HG03039 (cell line): ENCODE data around the gene ADAMTSL1.

ENCODE experiments used
- ATAC-seq: cut with Tn5 transposase; IDR thresholded peaks from one replicate; pipeline ENCODE4 v1.9.1; 2021; ENCODE audit warnings: mild to moderate bottlenecking, moderate library complexity; ENCODE audit not compliant: unreplicated experiment

ADAMTSL1 gene

DNA sequence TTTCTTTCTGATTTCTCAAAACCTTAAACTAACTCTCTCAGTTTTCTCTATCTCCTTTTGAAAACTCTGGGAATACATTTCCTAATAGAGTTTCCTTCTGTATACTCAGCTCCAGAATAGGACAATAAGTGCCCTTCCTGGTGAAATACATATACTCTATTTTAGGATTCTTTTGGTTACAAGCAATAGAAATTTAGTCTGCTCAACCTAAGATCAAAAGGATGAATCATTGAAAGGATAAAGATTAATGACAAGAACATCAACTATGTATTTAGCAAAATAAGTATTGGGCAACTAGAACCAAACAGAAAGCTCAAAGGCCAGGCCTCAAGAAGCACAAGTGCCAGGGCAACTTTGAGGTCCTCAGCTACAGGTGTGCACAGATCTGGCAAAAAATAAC lies 127.1 kb downstream of the ADAMTSL1 start:
- no peak for ATAC-seq

DNA sequence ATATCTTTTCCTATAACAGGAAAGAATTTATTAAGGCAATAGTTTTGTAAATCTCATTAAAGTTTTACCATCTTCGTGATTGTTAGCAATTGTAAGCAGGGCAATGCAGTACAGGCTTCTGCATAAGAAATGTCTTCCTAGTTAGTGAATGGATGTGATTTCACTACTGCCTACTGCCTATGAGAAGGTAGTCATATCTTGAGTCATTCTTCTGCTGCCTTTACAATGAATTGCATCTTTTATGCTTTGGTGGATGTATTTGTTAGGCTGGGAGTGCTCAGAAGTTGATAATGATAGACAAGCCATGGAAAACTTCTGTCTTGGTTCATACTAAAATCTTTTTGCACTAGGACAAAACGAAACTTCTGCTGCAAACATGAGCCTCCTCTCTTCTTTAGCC lies 128.0 kb downstream of the ADAMTSL1 start:
- no peak for ATAC-seq

DNA sequence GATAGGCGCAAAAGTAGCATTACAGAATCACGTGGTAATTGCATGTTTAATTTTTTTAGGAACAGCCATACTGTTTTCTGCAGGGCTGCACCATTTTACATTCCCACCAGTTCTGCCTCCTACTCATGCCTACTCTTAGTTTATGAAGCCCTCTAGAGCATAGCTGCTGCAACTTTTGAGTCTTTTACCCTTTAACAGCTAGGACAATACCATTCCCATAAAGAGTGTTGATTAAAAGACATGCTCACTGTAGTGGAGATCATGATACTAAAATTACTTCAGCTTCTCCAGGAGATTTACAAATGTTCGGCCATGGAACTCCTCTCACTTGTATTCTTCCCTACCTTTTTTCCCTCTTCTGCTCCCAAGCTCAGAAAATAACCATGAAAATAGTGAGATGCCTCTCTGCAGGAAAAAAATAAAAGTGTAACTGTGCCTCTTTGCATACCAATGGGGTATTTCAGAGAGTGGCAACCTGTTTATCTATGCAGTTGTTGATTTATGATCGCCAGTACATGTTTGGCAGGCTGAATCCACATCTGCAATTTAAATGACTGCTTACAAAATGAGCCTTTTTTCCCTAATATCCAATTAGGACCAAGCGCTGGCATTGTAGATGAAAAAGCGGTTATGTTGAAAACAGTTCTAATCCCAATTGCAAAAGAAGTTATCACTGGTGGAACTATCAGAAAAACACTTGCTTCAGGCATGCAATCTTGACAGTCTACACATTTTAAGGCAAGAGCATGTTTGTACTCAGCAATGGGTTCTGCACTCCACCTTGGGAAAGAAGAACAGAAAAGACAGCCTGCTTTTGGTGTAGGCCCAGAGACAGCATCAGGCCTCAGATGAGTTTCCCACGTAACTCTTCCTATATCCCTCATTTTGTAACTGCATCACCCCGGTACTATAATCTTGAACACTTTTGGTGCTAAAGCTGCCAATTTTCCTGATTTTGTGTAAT lies 131.1 kb downstream of the ADAMTSL1 start:
- ATAC-seq = no peak

DNA sequence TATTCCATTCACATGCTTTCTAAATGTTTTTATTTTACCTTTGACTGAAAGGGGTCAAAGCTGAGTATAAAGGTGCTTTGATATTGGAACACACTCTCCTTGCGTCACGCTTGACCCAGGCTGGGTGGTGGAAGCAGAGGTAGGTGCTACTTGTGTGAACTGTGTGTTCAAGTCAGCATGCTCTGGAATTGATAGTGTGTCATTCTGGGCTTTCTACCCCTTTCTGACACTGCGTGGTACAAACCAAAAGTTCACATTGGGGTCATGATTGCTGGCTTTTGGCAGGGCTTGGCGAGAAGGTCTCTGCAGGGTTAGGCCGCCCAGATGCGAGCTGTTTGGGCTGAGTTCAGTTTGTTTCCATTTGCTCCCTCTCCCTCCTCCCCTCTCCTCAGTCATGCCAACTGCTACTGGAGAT lies 131.8 kb downstream of the ADAMTSL1 start:
- no peak for ATAC-seq

DNA sequence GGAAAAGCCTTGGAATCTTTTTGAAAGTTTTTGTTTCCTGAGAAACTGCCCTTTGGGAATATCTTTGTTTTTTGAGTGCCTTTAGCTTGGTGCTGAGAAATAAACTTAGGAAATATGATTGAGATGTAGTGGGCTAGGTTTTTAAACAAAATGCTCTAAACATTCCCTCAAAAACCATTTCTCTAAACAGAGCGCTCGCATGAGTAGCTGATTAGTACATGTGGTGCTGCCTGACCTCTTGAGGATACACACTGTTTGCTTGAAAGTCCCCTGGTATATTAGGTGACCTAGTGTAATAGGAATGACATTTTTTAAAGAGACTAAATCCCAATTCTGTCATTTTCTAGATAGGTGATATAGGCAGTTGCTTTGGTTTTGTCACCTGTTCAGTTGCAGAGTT lies 132.3 kb downstream of the ADAMTSL1 start:
- ATAC-seq = no peak

DNA sequence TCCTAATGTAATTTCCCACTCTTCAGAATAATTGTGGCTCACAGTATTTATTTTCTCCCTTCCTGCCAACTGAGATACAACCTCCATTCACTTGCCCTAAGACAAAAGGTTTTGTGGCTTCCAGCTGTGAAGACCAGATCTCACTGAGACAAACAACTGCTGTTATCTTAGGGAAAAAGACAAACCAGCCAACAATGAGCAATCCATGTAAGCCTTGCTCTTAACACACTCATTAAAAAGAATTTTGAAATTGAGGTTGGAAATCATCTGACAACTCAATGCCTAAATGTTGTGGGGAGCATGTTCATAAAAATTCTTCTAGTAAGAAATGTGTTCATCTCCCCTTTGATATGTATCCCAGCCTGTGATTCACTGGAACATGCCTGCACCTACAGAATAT lies 132.9 kb downstream of the ADAMTSL1 start:
- no peak for ATAC-seq

DNA sequence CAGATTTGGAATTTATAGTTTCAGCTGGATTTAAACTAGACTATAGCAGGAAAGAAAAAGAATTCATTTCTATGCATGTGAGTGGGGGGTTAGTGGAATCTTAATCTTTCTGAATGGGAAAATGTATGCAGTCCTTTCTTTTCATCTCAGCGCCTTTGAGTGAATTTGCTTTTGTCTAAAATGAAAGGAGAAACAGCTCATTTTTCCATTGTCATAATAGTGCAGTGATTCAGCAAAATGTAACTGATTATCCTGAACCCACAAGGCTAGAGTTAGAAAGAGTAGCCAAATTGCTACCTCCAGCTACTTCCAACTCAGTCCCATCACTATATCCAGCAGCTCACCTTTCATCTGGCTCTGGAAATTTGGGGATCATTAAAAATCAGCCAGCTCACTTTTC lies 134.4 kb downstream of the ADAMTSL1 start:
- no peak for ATAC-seq

DNA sequence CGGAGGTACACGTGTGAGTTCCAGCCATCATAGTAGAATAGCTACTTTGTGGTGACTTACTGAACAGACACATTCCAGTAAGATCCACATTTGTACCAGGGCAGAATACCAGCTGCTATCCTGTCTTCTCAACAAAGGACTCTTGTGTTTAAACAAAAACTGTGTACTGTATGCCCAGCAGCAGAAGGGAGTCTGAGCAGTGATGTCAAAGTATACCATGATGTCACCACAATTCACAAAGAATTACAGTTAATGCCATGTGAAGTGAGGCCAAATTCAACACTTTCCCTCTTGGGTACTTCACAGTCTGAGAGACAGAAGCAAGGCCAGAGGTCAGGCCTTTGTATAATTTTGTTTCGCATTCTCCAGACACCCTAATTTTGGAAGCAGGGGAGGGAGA lies 137.0 kb downstream of the ADAMTSL1 start:
- no peak for ATAC-seq

DNA sequence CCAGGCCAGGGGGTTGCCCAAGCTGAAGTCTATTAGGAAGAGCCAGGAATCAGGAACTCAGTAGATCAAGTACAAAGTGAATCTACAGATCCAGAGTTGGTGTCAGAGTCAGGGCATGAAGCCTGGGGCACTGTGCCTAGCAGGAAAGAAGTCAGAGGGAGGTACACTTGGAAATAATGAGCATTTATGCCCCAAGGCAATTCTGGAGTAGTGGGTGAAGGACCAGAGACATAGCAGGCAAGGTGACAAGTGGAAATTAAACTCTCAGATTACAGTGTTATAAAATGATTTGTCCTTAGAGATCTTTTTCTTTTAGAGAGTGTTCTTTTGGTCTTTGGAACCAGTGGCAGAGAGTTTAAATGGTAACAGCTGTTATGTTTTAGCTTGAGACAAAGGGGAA lies 138.0 kb downstream of the ADAMTSL1 start:
- ATAC-seq = no peak

DNA sequence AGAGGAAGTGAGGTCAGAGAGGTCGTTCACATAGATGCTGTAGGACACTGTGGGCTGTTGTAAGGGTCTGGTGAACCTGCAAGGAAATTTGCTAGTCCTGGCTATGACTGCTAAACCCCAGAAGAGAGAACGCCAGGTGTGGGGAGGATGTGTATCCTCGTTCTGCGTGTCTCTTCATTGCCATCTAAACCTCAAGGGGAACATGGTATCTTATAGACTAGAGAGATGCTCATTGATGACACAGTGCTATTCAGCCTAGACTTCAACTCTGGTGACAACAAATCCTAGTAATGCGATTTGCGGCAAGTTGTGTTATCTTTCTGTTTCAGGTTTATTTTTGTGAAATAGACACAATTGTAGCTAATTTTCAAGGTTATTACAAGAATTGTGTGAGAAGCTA lies 140.2 kb downstream of the ADAMTSL1 start:
- no peak for ATAC-seq

DNA sequence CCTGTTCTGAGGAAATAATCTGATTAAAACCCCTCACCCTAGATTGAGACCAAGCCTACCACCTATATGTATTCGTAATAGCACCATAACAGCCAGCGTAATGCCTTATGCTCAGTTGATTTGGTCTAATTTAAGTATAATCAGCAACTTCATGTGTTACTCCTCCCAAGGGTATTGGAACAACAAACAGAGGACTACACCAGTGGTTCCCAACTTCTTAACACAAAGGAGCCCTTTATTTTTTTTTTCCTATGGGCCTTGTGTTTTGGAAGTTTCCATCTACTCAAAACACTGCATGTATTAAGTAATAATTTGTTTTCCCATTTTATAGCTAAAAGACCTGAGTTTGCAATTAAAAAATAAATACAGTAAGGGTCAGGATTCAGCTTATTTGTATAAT lies 140.7 kb downstream of the ADAMTSL1 start:
- no peak for ATAC-seq

DNA sequence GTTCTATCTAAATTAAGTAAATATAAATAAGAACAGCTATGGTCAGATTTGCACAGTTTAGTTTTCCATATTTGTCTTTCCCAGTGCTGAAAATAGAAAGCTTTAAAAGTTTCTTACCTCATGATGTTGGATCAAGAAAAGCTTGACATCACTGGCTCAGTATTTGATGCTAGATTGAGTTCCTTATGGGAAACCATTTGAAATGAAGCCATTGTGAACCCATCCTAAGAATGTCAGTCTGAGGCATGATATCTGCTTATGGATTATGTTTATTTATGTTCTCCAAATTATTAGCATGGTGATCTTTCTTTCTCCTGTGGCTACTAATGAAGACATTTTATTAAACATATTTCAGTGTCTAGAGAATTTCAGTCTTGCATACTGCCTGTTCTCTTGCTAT lies 143.0 kb downstream of the ADAMTSL1 start:
- no peak for ATAC-seq

DNA sequence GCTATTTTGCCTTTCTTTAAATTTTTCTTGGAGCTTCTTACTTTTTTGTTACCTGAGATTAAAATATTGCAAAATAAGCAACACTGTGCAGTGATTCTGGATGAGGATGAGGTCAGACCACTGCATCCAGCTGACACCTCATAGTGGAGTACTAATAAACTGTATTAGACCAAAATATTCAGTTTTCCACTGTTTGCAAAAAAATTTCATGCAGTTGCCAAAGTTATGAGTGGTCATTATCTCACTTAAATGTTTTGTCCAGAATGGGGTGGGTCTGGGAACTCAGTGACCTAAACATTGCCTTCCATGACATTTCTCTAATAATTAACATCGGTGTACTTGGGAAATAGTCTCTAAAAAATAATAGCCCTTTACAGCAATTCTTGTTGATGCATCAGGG lies 143.8 kb downstream of the ADAMTSL1 start:
- no peak for ATAC-seq

DNA sequence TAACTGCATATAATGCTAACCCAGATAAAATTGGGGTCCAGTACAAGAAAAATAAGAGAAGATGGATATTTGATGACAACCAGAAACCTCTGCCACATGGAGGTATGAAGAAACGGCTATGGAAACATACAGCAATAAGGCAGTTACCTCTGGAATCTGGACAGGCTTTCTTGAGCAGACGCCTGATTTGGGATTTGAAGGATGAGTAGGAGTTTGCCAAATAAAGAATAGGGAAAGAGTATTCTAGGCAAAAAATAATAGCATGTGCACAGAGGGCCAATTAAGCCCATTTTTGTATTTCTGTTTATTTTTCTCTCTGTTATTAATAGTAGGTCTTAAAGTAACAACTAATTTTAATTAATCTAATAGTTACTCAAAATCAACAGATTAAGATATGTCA lies 144.9 kb downstream of the ADAMTSL1 start:
- ATAC-seq = no peak

DNA sequence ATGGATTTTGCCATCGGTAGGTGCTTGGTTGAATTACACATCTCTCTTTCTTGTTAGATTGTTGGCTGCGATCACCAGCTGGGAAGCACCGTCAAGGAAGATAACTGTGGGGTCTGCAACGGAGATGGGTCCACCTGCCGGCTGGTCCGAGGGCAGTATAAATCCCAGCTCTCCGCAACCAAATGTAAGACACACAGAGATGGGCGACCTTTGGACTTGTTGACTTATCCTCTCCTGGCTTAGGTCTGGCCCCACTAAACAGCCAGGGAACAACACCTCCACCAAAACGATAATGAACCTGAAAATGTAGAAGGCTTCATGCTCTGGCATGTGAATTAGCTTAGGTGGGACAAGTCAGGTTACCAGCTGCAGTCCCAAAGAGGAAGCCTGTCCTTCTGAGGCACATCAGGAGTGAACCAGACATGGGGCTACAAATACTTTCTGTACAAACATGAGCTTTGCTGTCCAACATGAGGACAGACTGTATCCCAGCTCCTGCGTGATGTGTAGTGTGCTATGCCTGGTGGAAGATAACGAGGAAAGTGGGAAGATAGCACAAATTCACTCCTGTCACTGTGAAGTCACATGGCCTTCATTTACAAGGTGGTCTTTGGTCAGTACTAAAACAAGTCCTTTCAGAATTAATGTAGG lies 148.4 kb downstream of the ADAMTSL1 start:
- ATAC-seq = no peak

DNA sequence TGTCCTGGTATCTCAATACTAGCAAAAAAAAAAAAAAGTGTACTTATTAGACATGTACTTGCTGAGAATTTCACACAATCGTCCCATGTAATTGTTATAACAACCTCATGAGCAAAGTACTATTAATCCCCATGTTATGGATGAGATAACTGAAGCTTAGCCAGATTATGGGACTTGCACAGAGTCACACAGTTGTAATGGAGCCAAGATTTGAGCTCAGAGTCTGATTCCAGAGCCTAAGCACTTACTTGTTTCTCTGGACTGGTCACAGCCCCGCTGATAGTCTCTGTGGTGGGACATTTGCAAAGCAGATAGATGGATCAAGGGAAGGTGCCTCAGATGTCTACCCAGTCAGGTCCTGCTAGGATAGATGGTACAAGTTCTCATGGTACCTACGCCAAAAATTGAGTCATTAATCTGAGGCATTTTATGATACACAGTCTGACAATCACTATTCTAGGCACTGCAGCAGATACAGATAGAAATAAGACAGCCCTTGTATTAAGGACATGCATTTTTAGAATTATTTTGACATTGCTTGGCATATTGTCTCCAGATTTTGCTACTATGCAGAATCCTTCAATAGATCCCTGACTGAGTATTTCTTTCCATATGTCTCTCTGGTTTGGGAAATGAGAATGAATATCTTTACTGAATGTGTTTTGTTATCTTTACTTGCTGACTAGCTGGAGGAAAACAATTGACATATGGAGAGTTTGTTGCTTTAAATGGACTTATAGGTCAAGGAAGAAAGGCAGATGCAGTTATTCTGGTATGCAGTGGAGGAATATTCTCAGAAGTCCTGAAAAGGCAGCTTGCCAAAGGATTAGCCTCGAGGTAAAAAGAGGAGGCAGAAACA lies 149.5 kb downstream of the ADAMTSL1 start:
- no peak for ATAC-seq

DNA sequence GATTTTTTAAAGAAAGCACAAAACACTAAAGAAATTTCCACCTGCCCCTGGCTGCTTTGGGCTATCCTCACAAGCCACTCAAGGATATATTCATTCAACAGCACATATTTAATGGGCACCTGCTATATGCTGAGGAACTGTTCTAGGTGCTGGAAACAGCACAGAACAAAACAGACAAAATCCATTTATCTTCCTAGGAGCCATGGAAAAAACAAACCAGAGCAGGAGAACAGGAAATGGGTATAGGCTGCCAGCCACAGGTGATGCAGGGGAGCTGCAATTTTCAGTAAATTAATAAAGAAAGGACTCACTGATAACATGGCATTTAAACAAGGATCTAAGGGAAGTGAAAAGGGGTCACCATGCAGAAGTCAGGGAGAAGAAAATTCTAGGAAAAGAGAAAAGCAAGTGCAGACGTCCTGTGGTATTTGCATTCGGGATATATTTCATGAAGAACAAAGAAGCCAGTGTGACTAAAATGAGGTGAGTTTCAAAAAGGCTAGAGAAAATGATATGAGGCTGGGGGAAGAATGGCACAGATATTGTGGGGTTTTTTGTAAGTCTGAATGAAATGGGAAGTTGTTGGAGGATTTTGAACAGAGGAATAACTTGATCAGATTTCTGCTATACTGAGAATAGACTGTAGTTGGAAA lies 152.2 kb downstream of the ADAMTSL1 start:
- ATAC-seq = no peak

DNA sequence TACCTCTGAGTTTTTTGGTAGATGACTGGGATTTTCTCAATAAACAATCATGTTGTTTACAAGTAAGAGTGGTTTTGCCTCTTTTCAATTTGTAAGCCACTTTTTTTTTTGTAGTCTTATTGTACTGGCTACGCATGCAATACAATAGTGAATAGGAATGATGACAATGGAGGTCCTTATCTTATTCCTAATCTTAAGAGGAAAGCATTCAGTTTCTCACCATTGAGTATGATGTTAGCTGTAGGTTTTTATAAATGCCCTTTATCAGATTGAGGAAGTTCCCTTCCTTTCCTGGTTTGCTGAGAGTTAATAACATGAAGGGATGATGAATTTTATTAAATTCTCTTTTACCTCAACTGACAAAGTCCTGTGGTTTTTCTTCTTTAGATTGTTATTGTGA lies 155.2 kb downstream of the ADAMTSL1 start:
- no peak for ATAC-seq

DNA sequence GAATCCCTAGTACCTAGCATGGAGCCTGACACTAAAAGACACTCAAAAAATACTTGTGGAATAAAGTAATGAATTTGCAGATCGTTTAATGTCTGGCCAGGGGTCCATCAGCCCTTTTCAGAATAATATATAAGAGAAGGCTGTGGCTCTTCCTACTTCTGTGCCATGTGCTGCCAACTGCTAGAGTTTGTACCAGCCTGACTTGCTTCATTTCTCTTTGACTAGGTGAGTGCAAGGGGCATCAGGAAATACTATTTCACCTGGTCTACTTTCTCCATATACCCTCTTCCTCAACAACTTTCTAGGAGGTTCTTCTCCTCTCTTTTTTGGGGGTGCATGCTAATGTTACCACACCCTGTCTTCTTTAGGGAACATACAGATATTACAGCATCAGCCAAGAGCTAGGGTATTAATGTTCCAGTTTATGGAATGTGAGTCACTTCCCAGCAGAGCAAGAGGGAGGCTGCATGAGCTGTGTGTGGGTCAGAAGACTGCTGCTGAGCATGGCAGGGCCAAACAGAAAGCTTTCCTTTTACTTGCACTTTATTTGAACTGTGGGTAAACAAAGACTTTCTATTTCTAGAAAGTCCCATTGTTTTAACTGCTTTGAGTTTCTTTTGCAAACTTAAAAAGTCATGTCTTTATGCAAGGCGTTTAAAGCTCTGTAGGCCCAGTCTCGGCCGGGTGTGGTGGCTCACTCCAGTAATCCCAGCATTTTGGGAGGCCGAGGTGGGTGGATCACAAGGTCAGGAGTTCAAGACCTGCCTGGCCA lies 158.9 kb downstream of the ADAMTSL1 start:
- no peak for ATAC-seq

DNA sequence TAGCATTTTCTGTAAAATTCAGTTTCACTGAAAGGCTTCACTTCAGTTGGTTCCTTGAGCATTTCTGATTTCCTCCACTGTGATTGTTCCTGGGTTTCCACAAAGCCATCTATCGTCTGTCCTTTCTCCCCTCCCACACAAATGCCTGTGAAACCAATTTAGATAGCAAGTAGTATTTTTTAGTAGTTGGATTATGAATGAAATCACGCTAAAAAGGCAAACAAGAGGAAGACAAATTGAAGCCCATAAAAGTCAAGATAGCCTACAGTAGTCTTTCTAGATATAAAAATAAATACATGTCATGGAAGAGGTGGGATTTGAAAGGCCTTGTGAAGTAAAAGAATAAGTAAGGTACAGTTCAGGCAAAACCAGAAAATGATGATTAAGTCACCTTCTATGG lies 162.8 kb downstream of the ADAMTSL1 start:
- no peak for ATAC-seq
